Measurements from ENCODE around the gene ARHGAP42. TPM values are rescaled to one million over a fixed set of nuclear protein-coding genes. Genes with fewer than 3 reads are reported as not detected.

ARHGAP42 gene
- total RNA-seq, 4 donors from 2014 or later, result 5.1 to 10.6 (median 8.0) TPM

- no peak overlapping the region for H3K27ac ChIP-seq (replicated peaks in 1 of 4)
- DNase-seq (ENCODE audit: extremely low spot score), result no peak
- H3K9me3 ChIP-seq, result no peaks in the 10 kb centered on the region
- H3K4me1 ChIP-seq, result peaks cover 0 to 8% (median 3%) of the 10 kb centered on the region in 4 donors
- no peak overlapping the region for H3K4me3 ChIP-seq
- TF ChIP-seq POLR2AphosphoS5 (IDR thresholded peaks at IDR 0.05) (no peak), EP300 (IDR thresholded peaks at IDR 0.05) (no peak), CTCF (IDR thresholded peaks at IDR 0.05) (no peak), POLR2A (IDR thresholded peaks at IDR 0.05; ENCODE audit: low read depth) (no peak)
- H3K27me3 ChIP-seq, result no peaks in the 10 kb centered on the region
- 95% methylated on average over 3 of the region's 3 CpGs for WGBS
- no peaks in the 10 kb centered on the region for H3K36me3 ChIP-seq
- intact Hi-C loops (cut with DNase I), result no loop called here
These were observed 123.6 kb downstream of the ARHGAP42 start for GRCh38 chr11:100810666-100811065.

- H3K4me1 ChIP-seq, result peaks cover 0 to 9% (median 4%) of the 10 kb centered on the region in 4 donors
- intact Hi-C loops (cut with DNase I), result no loop called here
These were observed 125.4 kb downstream of the ARHGAP42 start for GRCh38 chr11:100812517-100812916.

GRCh38 chr11:100815787-100816330, 128.8 kb downstream of the ARHGAP42 start:
- no peak for DNase-seq (ENCODE audit: extremely low spot score)
- Histone ChIP-seq H3K9me3 (no peaks in the 10 kb centered on the region), H3K4me3 (no peak overlapping the region), H3K27ac (replicated peaks in 1 of 4) (no peak overlapping the region), H3K36me3 (no peaks in the 10 kb centered on the region), H3K4me1 (peaks cover 0 to 3% (median 0%) of the 10 kb centered on the region in 4 donors), H3K27me3 (no peaks in the 10 kb centered on the region)
- intact Hi-C loops (cut with DNase I), result no loop called here
- 90% methylated on average over 1 of the region's 1 CpG for WGBS
- TF ChIP-seq CTCF (IDR thresholded peaks at IDR 0.05) (no peak), POLR2AphosphoS5 (IDR thresholded peaks at IDR 0.05) (no peak), EP300 (IDR thresholded peaks at IDR 0.05) (no peak), POLR2A (IDR thresholded peaks at IDR 0.05; ENCODE audit: low read depth) (no peak)

More at GRCh38 chr11:100812517-100812916, 125.4 kb downstream of the ARHGAP42 start:
- no peak for DNase-seq (ENCODE audit: extremely low spot score)
- Histone ChIP-seq H3K27ac (replicated peaks in 1 of 4) (no peak overlapping the region), H3K9me3 (no peaks in the 10 kb centered on the region), H3K4me3 (no peak overlapping the region), H3K36me3 (no peaks in the 10 kb centered on the region), H3K27me3 (no peaks in the 10 kb centered on the region)
- 89% methylated on average over 2 of the region's 2 CpGs for WGBS
- TF ChIP-seq CTCF (IDR thresholded peaks at IDR 0.05) (no peak), POLR2AphosphoS5 (IDR thresholded peaks at IDR 0.05) (no peak), POLR2A (IDR thresholded peaks at IDR 0.05; ENCODE audit: low read depth) (no peak), EP300 (IDR thresholded peaks at IDR 0.05) (no peak)

DNA sequence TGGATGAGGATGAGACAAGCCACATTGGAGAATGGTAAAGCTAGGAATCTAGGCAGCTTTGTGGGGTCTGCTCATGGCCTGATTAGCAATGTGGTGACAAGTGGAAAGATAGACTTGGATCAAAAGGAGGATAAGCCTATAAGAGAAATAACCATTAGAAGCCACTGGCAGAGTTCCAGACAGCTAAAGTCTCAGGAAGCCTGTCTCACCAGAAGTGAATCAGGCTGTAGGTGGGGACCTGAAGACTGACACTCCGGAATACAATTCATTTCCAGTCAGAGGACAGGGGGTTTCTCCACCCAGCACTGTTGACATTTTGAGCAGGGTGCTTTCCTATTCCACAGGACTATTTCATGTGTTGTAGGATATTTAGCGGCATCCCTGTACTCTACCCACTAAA, 129.7 kb downstream of the ARHGAP42 start:
- H3K4me1 ChIP-seq, result peaks cover 0 to 3% (median 0%) of the 10 kb centered on the region in 4 donors
- H3K27ac ChIP-seq (replicated peaks in 1 of 4), result no peak overlapping the region
- H3K9me3 ChIP-seq, result no peaks in the 10 kb centered on the region
- 91% methylated on average over 2 of the region's 2 CpGs for WGBS
- TF ChIP-seq POLR2AphosphoS5 (IDR thresholded peaks at IDR 0.05), result no peak
- no peak for TF ChIP-seq CTCF (IDR thresholded peaks at IDR 0.05)
- no peak for TF ChIP-seq EP300 (IDR thresholded peaks at IDR 0.05)
- intact Hi-C loops (cut with DNase I), result no loop called here
- H3K27me3 ChIP-seq, result no peaks in the 10 kb centered on the region
- no peaks in the 10 kb centered on the region for H3K36me3 ChIP-seq
- DNase-seq (ENCODE audit: extremely low spot score), result no peak
- no peak overlapping the region for H3K4me3 ChIP-seq

DNA sequence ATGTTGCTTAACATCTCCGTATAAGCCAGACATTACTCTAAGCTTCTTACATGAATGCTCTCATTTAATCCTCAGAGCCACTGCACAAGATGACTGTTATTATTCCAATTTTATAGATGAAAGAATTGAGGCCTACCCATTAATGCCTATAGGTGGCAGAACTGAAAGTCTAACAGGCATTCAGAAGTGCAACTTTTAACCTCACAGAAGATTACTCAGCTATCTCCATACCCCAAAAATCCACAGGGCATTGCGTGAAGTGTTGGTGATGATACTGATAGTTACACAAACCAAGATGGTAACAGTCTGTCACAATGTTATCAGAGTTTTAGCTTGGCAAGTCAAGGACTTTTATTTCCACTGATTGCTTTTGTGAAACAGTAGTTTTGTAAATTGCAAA, 130.5 kb downstream of the ARHGAP42 start:
- H3K36me3 ChIP-seq, result no peaks in the 10 kb centered on the region
- H3K4me3 ChIP-seq, result no peak overlapping the region
- DNase-seq (ENCODE audit: extremely low spot score), result no peak
- H3K27ac ChIP-seq (replicated peaks in 1 of 4), result no peak overlapping the region
- peaks cover 0 to 4% (median 0%) of the 10 kb centered on the region in 4 donors for H3K4me1 ChIP-seq
- no peaks in the 10 kb centered on the region for H3K27me3 ChIP-seq
- no peaks in the 10 kb centered on the region for H3K9me3 ChIP-seq
- intact Hi-C loops (cut with DNase I), result no loop called here
- TF ChIP-seq POLR2A (IDR thresholded peaks at IDR 0.05; ENCODE audit: low read depth) (no peak), CTCF (IDR thresholded peaks at IDR 0.05) (no peak), POLR2AphosphoS5 (IDR thresholded peaks at IDR 0.05) (no peak), EP300 (IDR thresholded peaks at IDR 0.05) (no peak)
- WGBS, result 82% methylated on average over 2 of the region's 2 CpGs
